HepG2 (cell line): Measurements from ENCODE around the gene TLE2. TPM values are rescaled to one million over a fixed set of nuclear protein-coding genes. Genes with fewer than 3 reads are reported as not detected.

ENCODE experiments used
- BORCS8-MEF2B ChIP-seq: sonication (generic); formaldehyde crosslinking; IDR thresholded peaks from 2 replicates; pipeline ENCODE4 v1.8.0; 2022; ENCODE audit warnings: mild to moderate bottlenecking, missing genetic modification reagents
- CSRNP2 ChIP-seq: sonication (generic); formaldehyde crosslinking; conservative IDR thresholded peaks from 2 replicates; pipeline ENCODE4 v1.8.0; 2022; ENCODE audit warnings: low read depth, missing genetic modification reagents
- HDAC6 ChIP-seq: fragments of 200-600 bp; sonication (generic); IDR thresholded peaks from 2 replicates; pipeline ENCODE4 v1.7.0; 2017; ENCODE audit warnings: mild to moderate bottlenecking, antibody characterized with exemption, low read length, low read depth
- MAX ChIP-seq: IDR thresholded peaks from 2 replicates; pipeline ENCODE4 v1.6.1; 2012; ENCODE audit warnings: inconsistent platforms
- NR3C1 ChIP-seq: sonication (generic); formaldehyde crosslinking; IDR thresholded peaks from 2 replicates; pipeline ENCODE4 v1.4.0; 2020; ENCODE audit warnings: missing genetic modification reagents
- PLRG1 ChIP-seq: fragments of 450-650 bp; conservative IDR thresholded peaks from 2 replicates; pipeline ENCODE4 v1.6.1; 2016
- RFX1 ChIP-seq: fragments of 450-650 bp; IDR thresholded peaks from 2 replicates; pipeline ENCODE4 v1.6.1; 2017
- SKI ChIP-seq: fragments of 450-650 bp; IDR thresholded peaks from one replicate; pipeline ENCODE4 v1.6.1; 2018; ENCODE audit warnings: mild to moderate bottlenecking; ENCODE audit not compliant: partially characterized antibody
- TERF1 ChIP-seq: sonication (generic); formaldehyde crosslinking; IDR thresholded peaks from 2 replicates; pipeline ENCODE4 v1.8.0; 2022; ENCODE audit warnings: mild to moderate bottlenecking, missing genetic modification reagents, moderate library complexity
- XBP1 ChIP-seq: sonication (generic); formaldehyde crosslinking; IDR thresholded peaks from 2 replicates; pipeline ENCODE4 v1.5.0; 2020; ENCODE audit warnings: missing genetic modification reagents
- ZBTB3 ChIP-seq: sonication (generic); formaldehyde crosslinking; IDR thresholded peaks from 2 replicates; pipeline ENCODE4 v1.4.0; 2020; ENCODE audit warnings: low read depth, mild to moderate bottlenecking, moderate library complexity, missing genetic modification reagents, borderline replicate concordance
- ZFP91 ChIP-seq: sonication (generic); formaldehyde crosslinking; IDR thresholded peaks from 2 replicates; pipeline ENCODE4 v1.9.0; 2022; ENCODE audit warnings: missing genetic modification reagents, mild to moderate bottlenecking, borderline replicate concordance
- ZNF44 ChIP-seq: sonication (generic); formaldehyde crosslinking; IDR thresholded peaks from 2 replicates; pipeline ENCODE4 v1.5.1; 2020; ENCODE audit warnings: mild to moderate bottlenecking, missing genetic modification reagents
- ZNF609 ChIP-seq: sonication (generic); formaldehyde crosslinking; IDR thresholded peaks from 2 replicates; pipeline ENCODE4 v1.4.0; 2020; ENCODE audit warnings: mild to moderate bottlenecking, missing genetic modification reagents, borderline replicate concordance
- ZNF782 ChIP-seq: sonication (generic); formaldehyde crosslinking; IDR thresholded peaks from 2 replicates; pipeline ENCODE4 v1.4.0; 2020; ENCODE audit warnings: missing genetic modification reagents, mild to moderate bottlenecking, borderline replicate concordance
- polyA plus RNA-seq, 8 experiments: library from polyadenylated mRNA; depleted of rRNA in 3 of 8; stranded (reverse) in 7 of 8; unstranded in 1 of 8; fragments of >200 nt; fragmentation: Illumina TruSeq in 4 of 8; extraction: Trizol in 4 of 8; gene quantifications; 2 replicates each; pipeline versions ENCODE4 v1.2.1 to v1.2.3, GENCODE V29; 2011 to 2016; ENCODE audit warnings: low read depth in 4 of 8, missing spikeins in 1 of 8, mixed read lengths in 1 of 8; ENCODE audit not compliant: insufficient read depth in 1 of 8
- total RNA-seq, 5 experiments: library from RNA; depleted of rRNA; stranded (reverse); fragments of >200 nt; fragmentation: Illumina TruSeq; extraction: Trizol; gene quantifications; 2 replicates each; pipeline ENCODE4 v1.2.3, GENCODE V29; 2016; ENCODE audit warnings: low read depth in 1 of 5

Gene TLE2
- total and polyA plus RNA-seq, 2 of the 13 experiments (the other 11 are each of a cell fraction or from before 2014, with no cell fraction given): 0.07 to 0.81 TPM

- TF ChIP-seq ZNF609 (no peak), ZFP91 (no peak), PLRG1 (no peak), CSRNP2 (CRISPR knock-in tag) (no peak), BORCS8-MEF2B (0 out of 2 replicates have a peak, but pooled peaks have one; percentile 41), ZBTB3 (no peak), TERF1 (no peak), ZNF44 (CRISPR knock-in tag) (no peak), RFX1 (no peak), HDAC6 (no peak), NR3C1 (CRISPR knock-in tag) (no peak), MAX (peak; percentile 54; the same call in 1 of the 2 replicates), ZNF782 (CRISPR knock-in tag) (no peak), XBP1 (CRISPR knock-in tag) (no peak), SKI (no peak)
Measured at GRCh38 chr19:3075605-3076431, 46.7 kb upstream of the TLE2 start (continued).
